ENCODE data around the gene PRDM8.

Gene PRDM8

DNA sequence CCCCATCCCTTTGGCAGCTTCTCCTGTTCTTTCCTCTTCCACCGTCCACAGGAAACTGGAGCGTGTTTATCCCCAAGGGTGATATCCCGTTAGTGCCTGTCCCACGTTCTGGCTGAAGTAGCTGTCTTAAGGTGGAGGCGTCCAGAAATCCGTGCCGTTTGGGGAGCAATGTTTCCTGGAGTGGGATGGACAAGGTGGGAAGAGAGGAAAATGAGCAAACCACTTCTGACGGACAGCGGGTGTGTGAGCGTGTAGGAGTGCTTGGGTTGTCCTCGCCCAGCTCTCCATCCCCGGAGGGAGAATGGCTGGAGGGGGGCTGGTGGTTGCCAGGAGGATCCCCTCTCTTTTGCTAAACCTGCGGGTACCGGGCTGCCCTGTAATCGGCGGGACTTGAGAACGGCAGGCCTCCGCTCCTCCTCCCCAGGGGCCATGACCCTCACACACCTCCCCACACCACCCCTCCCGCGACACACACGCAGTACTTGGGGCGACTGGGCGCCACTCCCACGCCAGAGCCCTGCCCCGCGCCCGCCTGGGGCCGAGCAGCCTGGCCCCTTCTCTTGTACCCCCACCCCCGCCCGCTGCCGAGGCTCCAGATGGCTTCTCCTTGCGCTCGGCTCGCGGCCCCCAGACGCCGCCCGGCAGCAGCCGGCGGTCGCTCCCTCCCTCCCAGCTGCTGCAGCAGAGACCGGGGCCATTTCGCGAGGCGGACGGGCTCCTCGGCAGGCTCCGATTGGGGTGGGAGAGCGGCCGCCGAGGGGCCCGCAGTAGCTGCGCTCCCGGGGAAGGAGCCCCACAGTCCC lies 13.9 kb upstream of the PRDM8 start:
- H3K4me3 ChIP-seq (ENCODE audit: low read depth, low read length) = peak overlapping the region; percentile 88
- TF ChIP-seq, protein P1, sequence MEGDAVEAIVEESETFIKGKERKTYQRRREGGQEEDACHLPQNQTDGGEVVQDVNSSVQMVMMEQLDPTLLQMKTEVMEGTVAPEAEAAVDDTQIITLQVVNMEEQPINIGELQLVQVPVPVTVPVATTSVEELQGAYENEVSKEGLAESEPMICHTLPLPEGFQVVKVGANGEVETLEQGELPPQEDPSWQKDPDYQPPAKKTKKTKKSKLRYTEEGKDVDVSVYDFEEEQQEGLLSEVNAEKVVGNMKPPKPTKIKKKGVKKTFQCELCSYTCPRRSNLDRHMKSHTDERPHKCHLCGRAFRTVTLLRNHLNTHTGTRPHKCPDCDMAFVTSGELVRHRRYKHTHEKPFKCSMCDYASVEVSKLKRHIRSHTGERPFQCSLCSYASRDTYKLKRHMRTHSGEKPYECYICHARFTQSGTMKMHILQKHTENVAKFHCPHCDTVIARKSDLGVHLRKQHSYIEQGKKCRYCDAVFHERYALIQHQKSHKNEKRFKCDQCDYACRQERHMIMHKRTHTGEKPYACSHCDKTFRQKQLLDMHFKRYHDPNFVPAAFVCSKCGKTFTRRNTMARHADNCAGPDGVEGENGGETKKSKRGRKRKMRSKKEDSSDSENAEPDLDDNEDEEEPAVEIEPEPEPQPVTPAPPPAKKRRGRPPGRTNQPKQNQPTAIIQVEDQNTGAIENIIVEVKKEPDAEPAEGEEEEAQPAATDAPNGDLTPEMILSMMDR (IDR thresholded peaks at IDR 0.05; ENCODE audit: low read depth, low read length) = no peak

GRCh38 chr4:80184053-80184824 lies 13.1 kb upstream of the PRDM8 start:
- H3K4me3 ChIP-seq (ENCODE audit: low read depth, low read length) = peak overlapping the region; percentile 88
- TF ChIP-seq, protein P1 (IDR thresholded peaks at IDR 0.05; ENCODE audit: low read depth, low read length) = peak; percentile 63

GRCh38 chr4:80184825-80185756 lies 12.2 kb upstream of the PRDM8 start:
- TF ChIP-seq, protein P1 (IDR thresholded peaks at IDR 0.05; ENCODE audit: low read depth, low read length) = no peak
- peak overlapping the region; percentile 88 for H3K4me3 ChIP-seq (ENCODE audit: low read depth, low read length)

GRCh38 chr4:80185787-80186548 lies 11.3 kb upstream of the PRDM8 start:
- TF ChIP-seq, protein P1 (IDR thresholded peaks at IDR 0.05; ENCODE audit: low read depth, low read length) = no peak
- H3K4me3 ChIP-seq (ENCODE audit: low read depth, low read length) = peak overlapping the region; percentile 88; the same call in 1 of the 2 replicates

GRCh38 chr4:80186676-80187075 lies 10.6 kb upstream of the PRDM8 start:
- TF ChIP-seq, protein P1 (IDR thresholded peaks at IDR 0.05; ENCODE audit: low read depth, low read length) = no peak
- no peak overlapping the region for H3K4me3 ChIP-seq (ENCODE audit: low read depth, low read length)

DNA sequence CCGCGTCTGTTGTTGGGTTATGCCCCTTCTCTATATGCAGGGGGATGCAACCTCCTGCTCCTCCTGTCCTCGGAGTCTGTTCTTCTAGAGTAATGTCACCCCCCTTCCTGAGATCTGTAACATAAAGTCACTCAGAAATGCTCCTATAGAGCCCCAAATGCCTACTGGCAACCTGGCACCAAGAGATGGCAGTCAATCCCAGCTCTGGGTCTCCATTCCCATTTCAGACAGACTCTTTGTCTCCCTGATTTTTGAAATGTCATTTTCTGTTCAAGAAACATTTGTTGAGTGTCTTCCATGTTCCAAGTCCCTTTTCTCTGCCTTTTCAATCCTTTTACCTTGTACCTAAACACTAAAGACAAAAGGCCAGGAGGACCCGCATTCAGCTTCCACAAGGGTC lies 9.6 kb upstream of the PRDM8 start:
- H3K4me3 ChIP-seq (ENCODE audit: low read depth, low read length) = no peak overlapping the region
- TF ChIP-seq, protein P1 (IDR thresholded peaks at IDR 0.05; ENCODE audit: low read depth, low read length) = no peak

All from WI38 (cell line).